ENCODE data around the gene LHCGR.

- TF ChIP-seq EZH2 (IDR thresholded peaks at IDR 0.05; ENCODE audit: borderline replicate concordance): no peak
- TF ChIP-seq, protein P1, sequence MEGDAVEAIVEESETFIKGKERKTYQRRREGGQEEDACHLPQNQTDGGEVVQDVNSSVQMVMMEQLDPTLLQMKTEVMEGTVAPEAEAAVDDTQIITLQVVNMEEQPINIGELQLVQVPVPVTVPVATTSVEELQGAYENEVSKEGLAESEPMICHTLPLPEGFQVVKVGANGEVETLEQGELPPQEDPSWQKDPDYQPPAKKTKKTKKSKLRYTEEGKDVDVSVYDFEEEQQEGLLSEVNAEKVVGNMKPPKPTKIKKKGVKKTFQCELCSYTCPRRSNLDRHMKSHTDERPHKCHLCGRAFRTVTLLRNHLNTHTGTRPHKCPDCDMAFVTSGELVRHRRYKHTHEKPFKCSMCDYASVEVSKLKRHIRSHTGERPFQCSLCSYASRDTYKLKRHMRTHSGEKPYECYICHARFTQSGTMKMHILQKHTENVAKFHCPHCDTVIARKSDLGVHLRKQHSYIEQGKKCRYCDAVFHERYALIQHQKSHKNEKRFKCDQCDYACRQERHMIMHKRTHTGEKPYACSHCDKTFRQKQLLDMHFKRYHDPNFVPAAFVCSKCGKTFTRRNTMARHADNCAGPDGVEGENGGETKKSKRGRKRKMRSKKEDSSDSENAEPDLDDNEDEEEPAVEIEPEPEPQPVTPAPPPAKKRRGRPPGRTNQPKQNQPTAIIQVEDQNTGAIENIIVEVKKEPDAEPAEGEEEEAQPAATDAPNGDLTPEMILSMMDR (IDR thresholded peaks at IDR 0.05; ENCODE audit: poor library complexity): no peak
Observed at GRCh38 chr2:48759682-48760081, 4.2 kb upstream of the LHCGR start.

All from hepatocyte (in vitro differentiated cells).